Bronchial smooth muscle cell (primary cell): ENCODE results near the gene PPP4R3B. TPM values are rescaled to one million over a fixed set of nuclear protein-coding genes. Genes with fewer than 3 reads are reported as not detected.

Source experiments
- total RNA-seq: library from RNA; depleted of rRNA; stranded (reverse); fragments of >200 nt; gene quantifications from 2 replicates; pipeline ENCODE4 v1.2.1, GENCODE V29; 2014

PPP4R3B gene
- 26.0 and 38.8 TPM in 2 replicates for total RNA-seq

GRCh38 chr2:55617175-55618024 lies at the start of gene PPP4R3B:
PPP4R3B (minus strand) TSS chr2:55617622; CDS start chr2:55617285, 337 bp downstream.

Other genes with a start within 250 kb of the PPP4R3B start
- 24.1 and 32.9 TPM in 2 replicates for gene CCDC88A, start 197.8 kb downstream of the PPP4R3B start, total RNA-seq
- gene CFAP36, start 97.9 kb downstream of the PPP4R3B start, total RNA-seq: 21.1 and 23.5 TPM in 2 replicates
- 7.6 and 15.9 TPM in 2 replicates for gene PNPT1, start 76.2 kb upstream of the PPP4R3B start, total RNA-seq